ENCODE measurements around the gene TCF12.

GRCh38 chr15:57328897-57329296 lies 410.5 kb downstream of the TCF12 start:
- TF ChIP-seq CTCF (IDR thresholded peaks at IDR 0.05) = no peak
- no peak for TF ChIP-seq POLR2AphosphoS5 (IDR thresholded peaks at IDR 0.05)
- no peak for TF ChIP-seq POLR2A (IDR thresholded peaks at IDR 0.05)

Data from transverse colon (tissue), 4 donors.